GM12891 (cell line): ENCODE measurements around the gene SCGB1C1.
"Not testable (repeated sequence)": the region's sequence is repeated elsewhere in the genome, so short reads cannot be mapped to it uniquely, and the experiment has no call there.

Source experiments
- PAX5 ChIP-seq: IDR thresholded peaks from 2 replicates; pipeline ENCODE4 v1.6.1; 2011; ENCODE audit warnings: low read length, moderate library complexity, mild to moderate bottlenecking; ENCODE audit not compliant: insufficient read depth, severe bottlenecking
- POLR2A ChIP-seq: IDR thresholded peaks from 2 replicates; pipeline ENCODE4 v1.6.1; 2011; ENCODE audit warnings: low read depth, low read length, control low read depth
- POLR2AphosphoS5 ChIP-seq: IDR thresholded peaks from 2 replicates; pipeline ENCODE4 v1.6.1; 2011; ENCODE audit warnings: low read depth, low read length, control low read depth
- POU2F2 ChIP-seq: IDR thresholded peaks from 2 replicates; pipeline ENCODE4 v1.6.1; 2011; ENCODE audit warnings: low read depth, mild to moderate bottlenecking, control low read depth, low read length, moderate library complexity
- SPI1 ChIP-seq: IDR thresholded peaks from 2 replicates; pipeline ENCODE4 v1.6.1; 2011; ENCODE audit warnings: low read depth, low read length, control low read depth
- TAF1 ChIP-seq: IDR thresholded peaks from 2 replicates; pipeline ENCODE4 v1.6.1; 2011; ENCODE audit warnings: low read depth, low read length, control low read depth

DNA sequence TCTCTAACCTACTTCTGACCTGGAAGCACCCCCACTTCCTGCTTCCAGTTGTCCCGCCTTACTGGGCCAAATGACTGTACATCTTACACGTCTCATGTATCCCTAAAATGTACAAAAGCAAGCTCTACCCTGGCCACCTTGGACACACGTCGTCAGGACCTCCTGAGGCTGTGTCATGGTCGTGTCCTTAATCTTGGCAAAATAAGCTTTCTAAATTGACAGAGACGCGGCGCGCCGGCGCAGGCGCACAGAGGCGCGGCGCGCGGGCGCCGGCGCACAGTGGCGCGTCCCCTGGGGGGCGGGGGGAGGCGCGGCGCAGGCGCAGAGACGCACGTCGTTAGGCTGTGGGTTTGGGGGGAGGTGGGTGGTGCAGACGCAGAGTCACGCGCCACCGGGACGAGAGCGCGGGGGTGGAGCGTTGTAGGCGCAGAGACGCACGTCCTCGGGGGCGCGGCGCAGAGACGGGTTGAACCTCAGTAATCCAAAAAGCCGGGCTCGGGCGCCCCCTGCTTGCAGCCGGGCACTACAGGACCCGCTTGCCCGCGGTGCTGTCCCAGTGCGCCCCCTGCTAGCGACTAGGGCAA lies 3.6 kb upstream of the SCGB1C1 start:
- not testable (repeated sequence) for TF ChIP-seq POLR2A, POLR2AphosphoS5, TAF1, SPI1, PAX5, POU2F2
